Tibial nerve (tissue), 4 donors: Measurements from ENCODE around the gene ZMYND8. TPM values are rescaled to one million over a fixed set of nuclear protein-coding genes. Genes with fewer than 3 reads are reported as not detected.
"Not testable (repeated sequence)": the region's sequence is repeated elsewhere in the genome, so short reads cannot be mapped to it uniquely, and the experiment has no call there.

ENCODE experiments used
- DNase-seq, 2 donors: peaks; one replicate each; pipeline ENCODE4 v3.0.0-alpha.2; 2019; ENCODE audit warnings: low spot score in 2 of 2
- H3K27ac ChIP-seq, 4 donors: fragments of 200-600 bp; sonication (generic) in 3 of 4; one replicate each; pipeline ENCODE4 v1.5.1; 2017 to 2019; ENCODE audit warnings: mild to moderate bottlenecking in 1 of 4
- H3K27me3 ChIP-seq, 2 donors: fragments of 200-600 bp; sonication (generic) in 1 of 2; one replicate each; pipeline versions ENCODE4 v1.5.1 to v1.6.0; 2017 to 2019
- H3K36me3 ChIP-seq, 3 donors: fragments of 200-600 bp; sonication (generic); one replicate each; pipeline ENCODE4 v1.5.1; 2018 to 2019
- H3K4me1 ChIP-seq, 4 donors: fragments of 200-600 bp; sonication (generic) in 3 of 4; one replicate each; pipeline ENCODE4 v1.5.1; 2017 to 2019
- H3K4me3 ChIP-seq, 4 donors: fragments of 200-600 bp; sonication (generic) in 3 of 4; one replicate each; pipeline ENCODE4 v1.5.1; 2017 to 2019; ENCODE audit warnings: mild to moderate bottlenecking in 1 of 4, moderate library complexity in 1 of 4
- H3K9me3 ChIP-seq, 4 donors: fragments of 200-600 bp; sonication (generic) in 3 of 4; one replicate each; pipeline ENCODE4 v1.5.1; 2017 to 2019
- EP300 ChIP-seq, 2 donors: sonication (generic); formaldehyde crosslinking; IDR thresholded peaks; one replicate each; pipeline ENCODE4 v1.6.1; 2017; ENCODE audit warnings: antibody characterized with exemption in 2 of 2, mild to moderate bottlenecking in 1 of 2
- POLR2A ChIP-seq, 2 donors: fragments of 450-650 bp; IDR thresholded peaks; one replicate each; pipeline ENCODE4 v1.6.1; 2017; ENCODE audit warnings: antibody characterized with exemption in 2 of 2, mild to moderate bottlenecking in 2 of 2, moderate library complexity in 2 of 2
- WGBS, 2 donors: methylation state at CpG; one replicate each; pipeline ENCODE4 v1.1.5; 2018; 5-methylcytosine and 5-hydroxymethylcytosine counted together
- total RNA-seq, 4 donors: library from RNA; depleted of rRNA; stranded (reverse); fragments of >200 nt; gene quantifications; one replicate each; pipeline ENCODE4 v1.1.0, GENCODE V29; 2016
- TF ChIP-seq, protein P1 (sequence below), 5 experiments: fragments of 200-600 bp in 3 of 5; fragments of 450-650 bp in 2 of 5; sonication (generic) in 3 of 5; IDR thresholded peaks; one replicate each; pipeline ENCODE4 v1.5.1; 2016 to 2019; ENCODE audit warnings: antibody characterized with exemption in 5 of 5, mild to moderate bottlenecking in 3 of 5, moderate library complexity in 2 of 5

The ZMYND8 gene
- total RNA-seq, 4 donors from 2014 or later = 45.3 to 69.9 (median 49.8) TPM

DNA sequence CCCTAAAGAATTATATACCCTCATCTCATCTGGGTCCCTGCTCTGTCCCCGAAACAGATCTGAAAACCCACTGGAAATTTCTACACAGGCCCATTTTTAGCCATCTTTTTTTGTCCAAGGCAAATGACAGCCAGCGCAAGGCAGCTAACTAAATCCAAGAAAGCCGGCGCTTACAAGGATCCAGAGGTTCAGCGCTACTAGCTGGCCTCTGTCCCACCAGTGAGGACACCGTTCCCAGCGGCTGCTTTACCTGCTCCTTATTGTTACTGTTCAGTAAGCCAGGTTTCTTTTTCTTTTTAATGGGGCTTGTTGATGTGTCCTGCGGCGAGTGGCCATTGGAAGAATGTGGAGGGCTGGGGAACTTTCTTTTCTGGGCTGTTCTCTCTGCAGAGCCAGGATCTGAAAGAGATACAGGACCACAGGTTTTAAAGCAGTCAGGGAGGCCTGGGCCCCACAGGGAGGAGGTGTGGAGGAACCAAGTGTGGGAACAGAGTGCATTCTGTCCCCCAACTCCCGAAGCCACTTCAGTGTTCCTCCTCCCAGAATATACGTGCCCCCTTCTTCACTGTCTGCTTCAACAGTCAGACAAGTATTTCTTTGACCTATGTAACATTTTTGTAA lies 46.6 kb downstream of the ZMYND8 start:
- DNase-seq = no peak
- Histone ChIP-seq H3K36me3 (peaks cover 0 to 59% (median 4%) of the 10 kb centered on the region in 3 donors), H3K4me3 (no peak overlapping the region), H3K4me1 (peaks cover 0 to 31% (median 7%) of the 10 kb centered on the region in 4 donors), H3K27ac (peak overlapping the region in 2 of 4 donors; percentile 55 to 70), H3K27me3 (no peaks in the 10 kb centered on the region), H3K9me3 (no peaks in the 10 kb centered on the region)
- TF ChIP-seq EP300 (IDR thresholded peaks at IDR 0.05) = no peak
- TF ChIP-seq POLR2A (IDR thresholded peaks at IDR 0.05) = no peak
- TF ChIP-seq, protein P1, sequence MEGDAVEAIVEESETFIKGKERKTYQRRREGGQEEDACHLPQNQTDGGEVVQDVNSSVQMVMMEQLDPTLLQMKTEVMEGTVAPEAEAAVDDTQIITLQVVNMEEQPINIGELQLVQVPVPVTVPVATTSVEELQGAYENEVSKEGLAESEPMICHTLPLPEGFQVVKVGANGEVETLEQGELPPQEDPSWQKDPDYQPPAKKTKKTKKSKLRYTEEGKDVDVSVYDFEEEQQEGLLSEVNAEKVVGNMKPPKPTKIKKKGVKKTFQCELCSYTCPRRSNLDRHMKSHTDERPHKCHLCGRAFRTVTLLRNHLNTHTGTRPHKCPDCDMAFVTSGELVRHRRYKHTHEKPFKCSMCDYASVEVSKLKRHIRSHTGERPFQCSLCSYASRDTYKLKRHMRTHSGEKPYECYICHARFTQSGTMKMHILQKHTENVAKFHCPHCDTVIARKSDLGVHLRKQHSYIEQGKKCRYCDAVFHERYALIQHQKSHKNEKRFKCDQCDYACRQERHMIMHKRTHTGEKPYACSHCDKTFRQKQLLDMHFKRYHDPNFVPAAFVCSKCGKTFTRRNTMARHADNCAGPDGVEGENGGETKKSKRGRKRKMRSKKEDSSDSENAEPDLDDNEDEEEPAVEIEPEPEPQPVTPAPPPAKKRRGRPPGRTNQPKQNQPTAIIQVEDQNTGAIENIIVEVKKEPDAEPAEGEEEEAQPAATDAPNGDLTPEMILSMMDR (IDR thresholded peaks at IDR 0.05) = no peak
- 79 to 80% methylated on average over 11 of the region's 11 CpGs for WGBS, 2 donors

DNA sequence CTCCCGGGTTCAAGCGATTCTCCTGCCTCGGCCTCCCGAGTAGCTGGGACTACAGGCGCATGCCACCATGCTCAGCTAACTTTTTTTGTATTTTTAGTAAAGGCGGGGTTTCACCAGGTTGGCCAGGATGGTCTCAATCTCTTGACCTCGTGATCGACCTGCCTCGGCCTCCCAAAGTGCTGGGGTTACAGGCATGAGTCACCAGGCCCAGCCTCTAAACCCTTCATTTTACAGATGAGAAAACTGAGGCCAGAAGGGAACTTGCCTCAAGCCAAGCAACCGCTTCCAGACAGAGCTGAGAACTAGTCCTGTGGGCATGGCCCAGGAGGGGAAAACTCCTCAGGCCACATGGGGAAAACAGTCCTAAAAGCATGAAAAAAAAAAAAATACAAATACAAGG lies 47.1 kb downstream of the ZMYND8 start:
- 96% methylated on average over 10 of the region's 10 CpGs for WGBS, 2 donors
- TF ChIP-seq, protein P1 (IDR thresholded peaks at IDR 0.05) = no peak
- TF ChIP-seq EP300 (IDR thresholded peaks at IDR 0.05) (no peak), POLR2A (IDR thresholded peaks at IDR 0.05) (no peak)
- Histone ChIP-seq H3K9me3 (no peaks in the 10 kb centered on the region), H3K27ac (peak overlapping the region in 2 of 4 donors; percentile 55 to 70), H3K4me3 (no peak overlapping the region), H3K36me3 (peaks cover 0 to 59% (median 4%) of the 10 kb centered on the region in 3 donors), H3K27me3 (no peaks in the 10 kb centered on the region), H3K4me1 (peaks cover 0 to 31% (median 4%) of the 10 kb centered on the region in 4 donors)
- DNase-seq = no peak

GRCh38 chr20:47307569-47307968 lies 48.9 kb downstream of the ZMYND8 start:
- H3K4me3 ChIP-seq, H3K27ac ChIP-seq, H3K27me3 ChIP-seq, DNase-seq, H3K9me3 ChIP-seq: not testable (repeated sequence)
- Histone ChIP-seq H3K4me1 (peaks cover 0 to 44% (median 9%) of the 10 kb centered on the region in 4 donors), H3K36me3 (peaks cover 0 to 61% (median 6%) of the 10 kb centered on the region in 3 donors)
- 92 to 95% methylated on average over 9 of the region's 9 CpGs for WGBS, 2 donors

- no peak overlapping the region for H3K27ac ChIP-seq
- H3K4me1 ChIP-seq = peaks cover 0 to 44% (median 9%) of the 10 kb centered on the region in 4 donors
- WGBS, 2 donors = 85 to 95% methylated on average over 6 to 7 of the region's 7 CpGs
- no peaks in the 10 kb centered on the region for H3K9me3 ChIP-seq
- no peak overlapping the region for H3K4me3 ChIP-seq
- no peak for DNase-seq
- peaks cover 0 to 66% (median 11%) of the 10 kb centered on the region in 3 donors for H3K36me3 ChIP-seq
- H3K27me3 ChIP-seq = no peaks in the 10 kb centered on the region
- no peak for TF ChIP-seq EP300 (IDR thresholded peaks at IDR 0.05)
- TF ChIP-seq, protein P1 (IDR thresholded peaks at IDR 0.05) = no peak
- no peak for TF ChIP-seq POLR2A (IDR thresholded peaks at IDR 0.05)
These were observed 49.6 kb downstream of the ZMYND8 start for GRCh38 chr20:47306755-47307370.

- Histone ChIP-seq H3K36me3 (peaks cover 0 to 66% (median 11%) of the 10 kb centered on the region in 3 donors), H3K9me3 (no peaks in the 10 kb centered on the region), H3K4me1 (peaks cover 0 to 44% (median 9%) of the 10 kb centered on the region in 4 donors), H3K27ac (no peak overlapping the region), H3K27me3 (no peaks in the 10 kb centered on the region), H3K4me3 (no peak overlapping the region)
- WGBS, 2 donors = 93 to 94% methylated on average over 8 of the region's 8 CpGs
- TF ChIP-seq POLR2A (IDR thresholded peaks at IDR 0.05) (no peak), EP300 (IDR thresholded peaks at IDR 0.05) (no peak)
- TF ChIP-seq, protein P1 (IDR thresholded peaks at IDR 0.05) = no peak
- no peak for DNase-seq
These were observed 50.4 kb downstream of the ZMYND8 start for GRCh38 chr20:47306095-47306494.
